ENCODE data around the gene ATPAF2. TPM values are rescaled to one million over a fixed set of nuclear protein-coding genes. Genes with fewer than 3 reads are reported as not detected.

The ATPAF2 gene
- total and polyA plus RNA-seq, 2 experiments from 2014 or later, result 24.3 to 25.7 TPM

DNA sequence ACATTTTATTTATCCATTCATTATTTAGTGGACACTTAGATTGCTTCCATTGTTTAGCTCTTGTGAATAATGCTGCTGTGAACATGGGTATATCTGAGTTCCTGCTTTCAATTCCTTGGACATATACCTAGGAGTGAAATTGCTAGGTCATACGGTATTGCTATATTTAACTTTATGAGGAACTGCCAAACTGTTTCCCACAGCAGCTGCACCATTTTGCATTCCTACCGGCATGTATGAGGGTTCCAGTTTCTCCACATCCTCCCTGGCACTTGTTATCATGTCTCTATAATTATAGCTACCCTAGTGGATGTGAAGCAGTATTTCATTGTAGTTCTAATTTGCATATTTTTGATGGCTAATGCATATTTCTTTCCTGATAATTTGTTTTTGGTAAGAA is 25.1 kb upstream of the ATPAF2 start:
- TF ChIP-seq, protein P1, sequence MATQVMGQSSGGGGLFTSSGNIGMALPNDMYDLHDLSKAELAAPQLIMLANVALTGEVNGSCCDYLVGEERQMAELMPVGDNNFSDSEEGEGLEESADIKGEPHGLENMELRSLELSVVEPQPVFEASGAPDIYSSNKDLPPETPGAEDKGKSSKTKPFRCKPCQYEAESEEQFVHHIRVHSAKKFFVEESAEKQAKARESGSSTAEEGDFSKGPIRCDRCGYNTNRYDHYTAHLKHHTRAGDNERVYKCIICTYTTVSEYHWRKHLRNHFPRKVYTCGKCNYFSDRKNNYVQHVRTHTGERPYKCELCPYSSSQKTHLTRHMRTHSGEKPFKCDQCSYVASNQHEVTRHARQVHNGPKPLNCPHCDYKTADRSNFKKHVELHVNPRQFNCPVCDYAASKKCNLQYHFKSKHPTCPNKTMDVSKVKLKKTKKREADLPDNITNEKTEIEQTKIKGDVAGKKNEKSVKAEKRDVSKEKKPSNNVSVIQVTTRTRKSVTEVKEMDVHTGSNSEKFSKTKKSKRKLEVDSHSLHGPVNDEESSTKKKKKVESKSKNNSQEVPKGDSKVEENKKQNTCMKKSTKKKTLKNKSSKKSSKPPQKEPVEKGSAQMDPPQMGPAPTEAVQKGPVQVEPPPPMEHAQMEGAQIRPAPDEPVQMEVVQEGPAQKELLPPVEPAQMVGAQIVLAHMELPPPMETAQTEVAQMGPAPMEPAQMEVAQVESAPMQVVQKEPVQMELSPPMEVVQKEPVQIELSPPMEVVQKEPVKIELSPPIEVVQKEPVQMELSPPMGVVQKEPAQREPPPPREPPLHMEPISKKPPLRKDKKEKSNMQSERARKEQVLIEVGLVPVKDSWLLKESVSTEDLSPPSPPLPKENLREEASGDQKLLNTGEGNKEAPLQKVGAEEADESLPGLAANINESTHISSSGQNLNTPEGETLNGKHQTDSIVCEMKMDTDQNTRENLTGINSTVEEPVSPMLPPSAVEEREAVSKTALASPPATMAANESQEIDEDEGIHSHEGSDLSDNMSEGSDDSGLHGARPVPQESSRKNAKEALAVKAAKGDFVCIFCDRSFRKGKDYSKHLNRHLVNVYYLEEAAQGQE (IDR thresholded peaks at IDR 0.05; ENCODE audit: unreplicated experiment), result no peak
- TF ChIP-seq EZH2phosphoT487 (IDR thresholded peaks at IDR 0.05; ENCODE audit: unreplicated experiment), result no peak
- TF ChIP-seq, protein P2, sequence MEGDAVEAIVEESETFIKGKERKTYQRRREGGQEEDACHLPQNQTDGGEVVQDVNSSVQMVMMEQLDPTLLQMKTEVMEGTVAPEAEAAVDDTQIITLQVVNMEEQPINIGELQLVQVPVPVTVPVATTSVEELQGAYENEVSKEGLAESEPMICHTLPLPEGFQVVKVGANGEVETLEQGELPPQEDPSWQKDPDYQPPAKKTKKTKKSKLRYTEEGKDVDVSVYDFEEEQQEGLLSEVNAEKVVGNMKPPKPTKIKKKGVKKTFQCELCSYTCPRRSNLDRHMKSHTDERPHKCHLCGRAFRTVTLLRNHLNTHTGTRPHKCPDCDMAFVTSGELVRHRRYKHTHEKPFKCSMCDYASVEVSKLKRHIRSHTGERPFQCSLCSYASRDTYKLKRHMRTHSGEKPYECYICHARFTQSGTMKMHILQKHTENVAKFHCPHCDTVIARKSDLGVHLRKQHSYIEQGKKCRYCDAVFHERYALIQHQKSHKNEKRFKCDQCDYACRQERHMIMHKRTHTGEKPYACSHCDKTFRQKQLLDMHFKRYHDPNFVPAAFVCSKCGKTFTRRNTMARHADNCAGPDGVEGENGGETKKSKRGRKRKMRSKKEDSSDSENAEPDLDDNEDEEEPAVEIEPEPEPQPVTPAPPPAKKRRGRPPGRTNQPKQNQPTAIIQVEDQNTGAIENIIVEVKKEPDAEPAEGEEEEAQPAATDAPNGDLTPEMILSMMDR (conservative IDR thresholded peaks at IDR 0.05; ENCODE audit: low read depth in 2 of 2), result no peak
- no peak for TF ChIP-seq CREB1 (CRISPR knock-in tag; IDR thresholded peaks at IDR 0.05; ENCODE audit: low read depth)
- TF ChIP-seq NANOG (IDR thresholded peaks at IDR 0.05; ENCODE audit: borderline replicate concordance), result no peak
- no peak for TF ChIP-seq ZNF114 (CRISPR knock-in tag; IDR thresholded peaks at IDR 0.05)
- no peak for TF ChIP-seq STAT1 (IDR thresholded peaks at IDR 0.05; ENCODE audit: unreplicated experiment)
- no peak for TF ChIP-seq ZNF331 (CRISPR knock-in tag; IDR thresholded peaks at IDR 0.05; ENCODE audit: low read depth)
- TF ChIP-seq, protein P3, sequence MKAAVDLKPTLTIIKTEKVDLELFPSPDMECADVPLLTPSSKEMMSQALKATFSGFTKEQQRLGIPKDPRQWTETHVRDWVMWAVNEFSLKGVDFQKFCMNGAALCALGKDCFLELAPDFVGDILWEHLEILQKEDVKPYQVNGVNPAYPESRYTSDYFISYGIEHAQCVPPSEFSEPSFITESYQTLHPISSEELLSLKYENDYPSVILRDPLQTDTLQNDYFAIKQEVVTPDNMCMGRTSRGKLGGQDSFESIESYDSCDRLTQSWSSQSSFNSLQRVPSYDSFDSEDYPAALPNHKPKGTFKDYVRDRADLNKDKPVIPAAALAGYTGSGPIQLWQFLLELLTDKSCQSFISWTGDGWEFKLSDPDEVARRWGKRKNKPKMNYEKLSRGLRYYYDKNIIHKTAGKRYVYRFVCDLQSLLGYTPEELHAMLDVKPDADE (IDR thresholded peaks at IDR 0.05), result no peak
- no peak for TF ChIP-seq JUNB (IDR thresholded peaks at IDR 0.05; ENCODE audit: unreplicated experiment)
- TF ChIP-seq ZNF462 (CRISPR knock-in tag; IDR thresholded peaks at IDR 0.05), result no peak
- no peak for TF ChIP-seq EZH2 (IDR thresholded peaks at IDR 0.05; ENCODE audit: low read depth, unreplicated experiment)
- no peak for TF ChIP-seq POLR2AphosphoS5 (IDR thresholded peaks at IDR 0.05; ENCODE audit: low read depth)
- peaks cover 5% of the 10 kb centered on the region; the same call in 1 of the 2 replicates for H3K36me3 ChIP-seq (ENCODE audit: insufficient read depth)

More for the DNA sequence above, 25.1 kb upstream of the ATPAF2 start:
- Histone ChIP-seq H3K27ac (ENCODE audit: low read depth) (no peak overlapping the region), H4K20me1 (replicated peaks; ENCODE audit: insufficient read depth) (no peaks in the 10 kb centered on the region; the same call in 1 of the 2 replicates), H3F3A (replicated peaks; ENCODE audit: low read depth) (no peaks in the 10 kb centered on the region), H3K79me2 (replicated peaks; ENCODE audit: insufficient read depth) (no peaks in the 10 kb centered on the region), H3K9me2 (ENCODE audit: insufficient read depth) (no peaks in the 10 kb centered on the region), H3K27me3 (ENCODE audit: insufficient read depth) (no peaks in the 10 kb centered on the region), H3K4me1 (ENCODE audit: insufficient read depth) (no peaks in the 10 kb centered on the region), H3K4me2 (no peak overlapping the region), H2AFZ (no peak overlapping the region), H3K4me3 (no peak overlapping the region)
- ATAC-seq (no peak), DNase-seq (ENCODE audit: low spot score) (no peak)
- Mint-ChIP-seq H3K27ac (no peak overlapping the region), H3K9me3 (no peaks in the 10 kb centered on the region), H3K27me3 (ENCODE audit: insufficient read depth, low read depth, poor library complexity) (peaks cover 1% of the 10 kb centered on the region), H3K36me3 (ENCODE audit: low read depth) (peaks cover 16% of the 10 kb centered on the region; the same call in 2 of the 3 replicates), H3K4me1 (no peaks in the 10 kb centered on the region), H3K4me3 (no peak overlapping the region)
